ENCODE data around the gene KHDRBS1.

DNA sequence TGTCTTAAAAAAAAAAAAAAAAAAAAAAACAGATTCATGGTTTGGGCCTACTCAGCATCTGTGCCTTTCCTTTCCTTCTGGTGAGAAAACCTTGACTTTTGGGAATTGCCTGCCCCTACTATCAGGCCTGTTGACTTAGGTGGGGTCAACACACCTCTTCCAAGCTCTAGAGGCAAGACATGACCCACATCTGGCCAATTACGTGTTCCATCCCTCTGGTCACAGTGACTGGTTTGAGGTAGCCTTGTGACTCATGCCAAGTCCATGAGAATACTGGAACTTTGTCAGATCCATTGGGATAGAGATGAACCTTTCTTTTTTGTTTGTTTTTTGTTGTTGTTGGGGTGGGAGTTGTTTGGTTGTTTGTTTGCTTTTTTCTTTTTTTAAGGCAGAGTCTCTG is 37.3 kb upstream of the KHDRBS1 start:
- TF ChIP-seq GATA2 (IDR thresholded peaks at IDR 0.05; ENCODE audit: low read depth, low read length) (no peak), GATA3 (IDR thresholded peaks at IDR 0.05; ENCODE audit: low read depth, low read length) (no peak)

All from SH-SY5Y (cell line).